Kidney epithelial cell (primary cell): ENCODE results near the gene PTPRD. TPM values are rescaled to one million over a fixed set of nuclear protein-coding genes. Genes with fewer than 3 reads are reported as not detected.

ENCODE experiments used
- DNase-seq: peaks from one replicate; pipeline ENCODE4 v3.0.0-alpha.2; 2010; ENCODE audit warnings: low read depth
- H3K27me3 ChIP-seq: 2 replicates; pipeline ENCODE4 v1.6.0; 2011; ENCODE audit warnings: low read length; ENCODE audit not compliant: control insufficient read depth, insufficient read depth
- H3K36me3 ChIP-seq: 2 replicates; pipeline ENCODE4 v1.5.1; 2011; ENCODE audit warnings: low read length; ENCODE audit not compliant: control insufficient read depth, insufficient read depth
- H3K4me3 ChIP-seq: 2 replicates; pipeline ENCODE4 v1.5.1; 2011; ENCODE audit warnings: low read depth, mild to moderate bottlenecking, control low read depth, low read length
- total RNA-seq: library from RNA; depleted of rRNA; stranded (reverse); fragments of >200 nt; gene quantifications from 2 replicates; pipeline ENCODE4 v1.2.3, GENCODE V29; 2015
- TF ChIP-seq, protein P1 (sequence below): IDR thresholded peaks from 2 replicates; pipeline ENCODE4 v1.5.1; 2011; ENCODE audit warnings: mild to moderate bottlenecking, moderate library complexity, low read length, control low read depth, inconsistent platforms; ENCODE audit not compliant: insufficient read depth, poor library complexity, severe bottlenecking

Gene PTPRD
- total RNA-seq, 1 donor from 2014 or later, result 18.8 TPM

DNA sequence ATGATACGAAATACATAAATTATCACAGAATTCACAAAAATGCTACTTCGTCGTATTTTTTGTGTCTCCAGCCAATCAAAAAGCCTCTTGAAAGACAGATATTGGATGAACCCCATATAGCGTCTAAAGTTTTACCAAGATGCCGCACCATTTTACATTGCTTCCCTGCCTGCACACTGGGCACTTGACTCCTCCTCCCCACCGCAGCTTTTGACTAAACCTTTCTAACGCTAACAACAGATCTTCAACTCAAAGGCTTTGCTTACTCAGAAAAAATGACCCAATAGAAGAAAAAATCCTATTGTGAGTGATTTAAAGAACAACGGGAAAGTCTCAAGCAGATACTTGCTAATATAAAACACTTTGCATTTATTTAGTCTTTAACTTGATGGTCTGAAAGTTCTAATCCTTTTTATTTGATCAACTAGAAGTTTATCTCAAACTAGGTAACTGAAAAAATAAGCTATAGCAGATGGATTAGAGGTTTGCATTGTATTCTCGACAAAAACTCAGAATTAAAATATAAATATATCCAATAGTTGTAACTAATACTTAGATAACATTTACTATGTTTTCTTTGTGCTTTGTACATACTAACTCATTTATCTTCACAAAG, 2204.1 kb downstream of the PTPRD start:
- no peaks in the 10 kb centered on the region for H3K27me3 ChIP-seq
- no peaks in the 10 kb centered on the region for H3K36me3 ChIP-seq
- TF ChIP-seq, protein P1, sequence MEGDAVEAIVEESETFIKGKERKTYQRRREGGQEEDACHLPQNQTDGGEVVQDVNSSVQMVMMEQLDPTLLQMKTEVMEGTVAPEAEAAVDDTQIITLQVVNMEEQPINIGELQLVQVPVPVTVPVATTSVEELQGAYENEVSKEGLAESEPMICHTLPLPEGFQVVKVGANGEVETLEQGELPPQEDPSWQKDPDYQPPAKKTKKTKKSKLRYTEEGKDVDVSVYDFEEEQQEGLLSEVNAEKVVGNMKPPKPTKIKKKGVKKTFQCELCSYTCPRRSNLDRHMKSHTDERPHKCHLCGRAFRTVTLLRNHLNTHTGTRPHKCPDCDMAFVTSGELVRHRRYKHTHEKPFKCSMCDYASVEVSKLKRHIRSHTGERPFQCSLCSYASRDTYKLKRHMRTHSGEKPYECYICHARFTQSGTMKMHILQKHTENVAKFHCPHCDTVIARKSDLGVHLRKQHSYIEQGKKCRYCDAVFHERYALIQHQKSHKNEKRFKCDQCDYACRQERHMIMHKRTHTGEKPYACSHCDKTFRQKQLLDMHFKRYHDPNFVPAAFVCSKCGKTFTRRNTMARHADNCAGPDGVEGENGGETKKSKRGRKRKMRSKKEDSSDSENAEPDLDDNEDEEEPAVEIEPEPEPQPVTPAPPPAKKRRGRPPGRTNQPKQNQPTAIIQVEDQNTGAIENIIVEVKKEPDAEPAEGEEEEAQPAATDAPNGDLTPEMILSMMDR, result no peak
- H3K4me3 ChIP-seq, result no peak overlapping the region
- DNase-seq, result no peak

DNA sequence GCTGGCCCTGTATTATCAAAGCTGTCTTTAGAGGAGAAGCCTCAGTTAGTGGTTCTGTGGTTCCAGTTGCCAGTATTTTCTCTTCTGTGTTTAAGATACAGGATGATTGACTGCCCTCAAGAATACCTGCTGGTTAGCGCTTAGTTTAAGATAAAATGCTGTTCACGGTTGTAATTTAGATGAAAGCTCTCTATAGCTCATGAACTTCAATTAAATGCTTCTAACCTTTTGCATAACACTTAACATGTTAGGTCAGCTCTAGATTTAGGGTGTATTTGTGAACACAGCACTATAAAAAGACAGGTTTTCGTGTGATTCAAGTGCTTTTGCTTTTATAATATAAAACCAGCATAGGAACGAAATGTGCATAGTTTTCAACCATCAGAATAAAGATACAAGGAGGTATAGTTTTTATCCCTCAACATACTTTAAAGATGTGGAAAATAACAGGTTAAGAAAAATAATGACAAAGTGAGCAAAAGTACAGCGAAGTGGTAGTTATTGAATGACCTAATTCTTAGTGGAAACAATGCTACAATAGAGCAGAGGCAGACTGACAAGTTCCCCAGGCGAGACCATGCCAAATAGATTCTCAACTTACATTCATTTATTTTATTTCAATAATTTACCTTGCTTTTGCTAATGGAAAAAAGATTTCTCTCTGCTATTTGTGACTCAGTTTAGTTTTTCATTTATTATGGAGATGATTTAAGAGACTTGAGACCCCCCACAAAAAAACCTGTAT, 2210.7 kb downstream of the PTPRD start:
- Histone ChIP-seq H3K36me3 (no peaks in the 10 kb centered on the region), H3K4me3 (no peak overlapping the region), H3K27me3 (no peaks in the 10 kb centered on the region)
- TF ChIP-seq, protein P1, result no peak
- DNase-seq, result no peak

DNA sequence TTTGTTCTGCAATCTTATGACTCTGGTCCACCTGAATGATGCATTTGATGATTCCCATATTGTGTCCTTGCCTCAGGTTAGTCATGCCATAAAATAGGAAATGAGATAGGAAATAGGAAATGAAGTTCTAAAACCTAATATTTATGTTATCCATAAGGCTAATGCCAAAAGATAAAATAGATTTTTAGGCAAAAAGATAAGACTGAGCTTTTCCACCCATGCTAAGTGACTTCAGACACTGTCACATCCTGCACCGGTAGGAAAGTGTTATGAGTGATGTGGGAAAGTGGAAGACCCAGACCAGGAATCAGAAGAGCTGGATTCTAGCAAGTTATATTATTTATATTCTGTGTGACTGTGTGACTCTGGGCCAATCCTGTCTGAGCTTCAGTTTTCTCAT, 2212.4 kb downstream of the PTPRD start:
- DNase-seq, result no peak
- Histone ChIP-seq H3K4me3 (no peak overlapping the region), H3K36me3 (no peaks in the 10 kb centered on the region), H3K27me3 (no peaks in the 10 kb centered on the region)
- TF ChIP-seq, protein P1, result no peak

DNA sequence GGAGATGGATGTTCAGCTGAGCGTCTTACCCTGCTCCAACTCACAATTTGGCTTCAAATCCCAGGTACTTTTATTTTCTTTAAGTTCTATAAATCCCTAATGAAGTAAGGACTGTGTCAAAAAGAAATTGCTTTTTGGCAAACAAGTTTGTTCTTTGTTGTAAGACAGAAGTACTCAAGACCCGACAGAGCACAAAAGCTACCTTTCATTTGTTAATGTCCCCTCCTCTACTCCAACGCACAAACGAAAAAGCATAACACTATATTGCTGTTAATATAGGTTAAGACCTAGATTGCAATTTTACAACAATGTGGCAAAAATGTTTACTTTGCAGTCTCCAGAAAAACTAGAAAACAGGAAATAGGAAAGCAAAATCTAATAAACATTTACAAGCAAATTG, 2217.8 kb downstream of the PTPRD start:
- no peaks in the 10 kb centered on the region for H3K27me3 ChIP-seq
- no peak for DNase-seq
- H3K36me3 ChIP-seq, result no peaks in the 10 kb centered on the region
- TF ChIP-seq, protein P1, result no peak
- no peak overlapping the region for H3K4me3 ChIP-seq

DNA sequence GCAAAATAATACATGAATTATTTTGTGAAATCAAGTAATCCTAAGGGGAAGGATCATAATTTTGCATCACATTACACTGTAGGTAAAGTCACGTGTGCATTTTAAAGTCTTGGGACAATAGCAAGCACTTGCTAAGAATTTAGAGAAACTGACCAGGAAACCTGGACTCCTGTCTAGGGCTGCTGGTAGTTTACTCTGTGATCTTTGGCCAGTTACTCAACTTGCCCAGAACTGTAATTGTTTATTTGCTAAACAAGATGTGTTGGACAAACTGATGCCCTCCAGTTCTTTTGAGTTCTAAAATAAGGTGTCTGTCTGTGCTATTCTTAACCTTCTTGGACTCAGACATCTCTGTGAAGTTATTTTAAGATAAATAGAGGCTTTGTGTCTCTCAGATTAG, 2218.5 kb downstream of the PTPRD start:
- no peak for DNase-seq
- Histone ChIP-seq H3K36me3 (no peaks in the 10 kb centered on the region), H3K27me3 (no peaks in the 10 kb centered on the region), H3K4me3 (no peak overlapping the region)
- TF ChIP-seq, protein P1, result no peak

DNA sequence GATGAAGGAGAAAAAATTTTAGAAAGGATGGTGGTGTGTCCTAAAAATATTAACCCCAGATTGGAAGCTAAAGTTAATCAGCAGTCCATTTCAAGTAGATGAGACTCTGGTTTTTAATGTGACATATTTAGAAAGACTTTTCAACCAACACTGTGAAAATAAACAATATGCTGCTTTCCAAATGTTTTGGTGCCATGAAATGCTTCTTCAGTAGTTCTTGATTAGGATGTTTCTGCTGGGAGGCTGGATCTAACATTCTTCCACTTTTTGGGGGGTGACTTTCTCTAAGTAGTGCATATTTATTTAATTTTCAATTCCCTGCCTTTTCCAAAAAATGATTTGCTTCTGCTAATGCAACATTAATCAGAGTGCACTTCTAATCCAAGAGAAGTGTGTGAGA, 2219.9 kb downstream of the PTPRD start:
- TF ChIP-seq, protein P1, result no peak
- H3K4me3 ChIP-seq, result no peak overlapping the region
- DNase-seq, result no peak
- no peaks in the 10 kb centered on the region for H3K36me3 ChIP-seq
- no peaks in the 10 kb centered on the region for H3K27me3 ChIP-seq
